ENCODE data around the gene CCDC89.

The CCDC89 gene

GRCh38 chr11:85685820-85686459, at the start of gene CCDC89:
Gene CCDC89, minus strand, starts transcription at chr11:85686195. Its CDS starts 65 bp downstream, at chr11:85686130.
- DNase-seq, result peak; percentile 77

GRCh38 chr11:85732965-85733364, 47.0 kb upstream of the CCDC89 start:
- no peak for DNase-seq

GRCh38 chr11:85726381-85726780, 40.4 kb upstream of the CCDC89 start:
- no peak for DNase-seq

GRCh38 chr11:85725510-85726258, 39.7 kb upstream of the CCDC89 start:
- DNase-seq, result peak; percentile 95

GRCh38 chr11:85724748-85725465, 38.9 kb upstream of the CCDC89 start:
- no peak for DNase-seq

GRCh38 chr11:85723088-85723487, 37.1 kb upstream of the CCDC89 start:
- DNase-seq, result no peak

GRCh38 chr11:85721191-85721590, 35.2 kb upstream of the CCDC89 start:
- no peak for DNase-seq

GRCh38 chr11:85718991-85719807, 33.2 kb upstream of the CCDC89 start:
- peak; percentile 100 for DNase-seq

GRCh38 chr11:85718126-85718943, 32.3 kb upstream of the CCDC89 start:
- DNase-seq, result no peak

GRCh38 chr11:85717429-85717828, 31.4 kb upstream of the CCDC89 start:
- DNase-seq, result no peak

GRCh38 chr11:85712953-85713352, 27.0 kb upstream of the CCDC89 start:
- DNase-seq, result no peak

GRCh38 chr11:85710917-85711316, 24.9 kb upstream of the CCDC89 start:
- DNase-seq, result no peak

GRCh38 chr11:85709941-85710702, 24.1 kb upstream of the CCDC89 start:
- DNase-seq, result no peak

GRCh38 chr11:85705800-85706199, 19.8 kb upstream of the CCDC89 start:
- no peak for DNase-seq

GRCh38 chr11:85704967-85705366, 19.0 kb upstream of the CCDC89 start:
- no peak for DNase-seq

GRCh38 chr11:85699957-85700741, 14.2 kb upstream of the CCDC89 start:
- no peak for DNase-seq

GRCh38 chr11:85698195-85698594, 12.2 kb upstream of the CCDC89 start:
- no peak for DNase-seq

GRCh38 chr11:85697747-85698146, 11.8 kb upstream of the CCDC89 start:
- DNase-seq, result no peak

GRCh38 chr11:85695546-85695945, 9.6 kb upstream of the CCDC89 start:
- DNase-seq, result no peak

- peak; percentile 56 for DNase-seq
These were observed 8.5 kb upstream of the CCDC89 start for GRCh38 chr11:85694385-85694980.
